ENCODE data around the gene LRP6. TPM values are rescaled to one million over a fixed set of nuclear protein-coding genes. Genes with fewer than 3 reads are reported as not detected.

Gene LRP6
- total RNA-seq, 1 experiment from 2014 or later: 15.5 TPM

GRCh38 chr12:12273291-12273957, 6.6 kb upstream of the LRP6 start:
- ATAC-seq: no peak
- no peaks in the 10 kb centered on the region for H3K79me2 ChIP-seq (ENCODE audit: low read length)
- CTCF ChIA-PET: no interaction called here
- H3K27me3 ChIP-seq (ENCODE audit: low read length): no peaks in the 10 kb centered on the region
- no peaks in the 10 kb centered on the region for H3K9me3 ChIP-seq (ENCODE audit: low read length)
- no peaks in the 10 kb centered on the region for H3K4me1 ChIP-seq (ENCODE audit: insufficient read depth, low read length)
- DNase-seq: no peak
- no peaks in the 10 kb centered on the region for H3K36me3 ChIP-seq (ENCODE audit: low read depth, low read length)
- intact Hi-C loops (cut with micrococcal nuclease): no loop called here
- H3K27ac ChIP-seq (ENCODE audit: low read length): no peak overlapping the region
- no peaks in the 10 kb centered on the region for H4K20me1 ChIP-seq (ENCODE audit: low read length)
- TF ChIP-seq CTCF (conservative IDR thresholded peaks at IDR 0.05; ENCODE audit: low read depth, low read length): no peak
- no peak for TF ChIP-seq EZH2 (IDR thresholded peaks at IDR 0.05; ENCODE audit: low read length, unreplicated experiment)
- TF ChIP-seq EZH2phosphoT487 (IDR thresholded peaks at IDR 0.05; ENCODE audit: borderline replicate concordance, low read length): no peak
- POLR2A ChIA-PET (ENCODE audit: unreplicated experiment): no interaction called here
- H3F3A ChIP-seq (ENCODE audit: low read length, unreplicated experiment): no peaks in the 10 kb centered on the region
- no peaks in the 10 kb centered on the region for H3K9me2 ChIP-seq (replicated peaks; ENCODE audit: low read length)
- no TSS peak for BruUV-seq (replicated peaks)
- H3K4me2 ChIP-seq (ENCODE audit: low read length): no peak overlapping the region
- H3K9ac ChIP-seq (ENCODE audit: low read length): no peak overlapping the region
- H3K4me3 ChIP-seq (ENCODE audit: low read length): no peak overlapping the region
- H2AFZ ChIP-seq (ENCODE audit: low read length): no peak overlapping the region

GRCh38 chr12:12272869-12273268, 6.0 kb upstream of the LRP6 start:
- DNase-seq (no peak), ATAC-seq (no peak)
- H3K36me3 ChIP-seq (ENCODE audit: low read depth, low read length): no peaks in the 10 kb centered on the region
- intact Hi-C loops (cut with micrococcal nuclease): no loop called here
- H3K9ac ChIP-seq (ENCODE audit: low read length): no peak overlapping the region
- no peaks in the 10 kb centered on the region for H3F3A ChIP-seq (ENCODE audit: low read length, unreplicated experiment)
- peaks cover 1% of the 10 kb centered on the region; the same call in 1 of the 2 replicates for H3K4me1 ChIP-seq (ENCODE audit: insufficient read depth, low read length)
- H3K27ac ChIP-seq (ENCODE audit: low read length): no peak overlapping the region
- TF ChIP-seq EZH2phosphoT487 (IDR thresholded peaks at IDR 0.05; ENCODE audit: borderline replicate concordance, low read length) (no peak), EZH2 (IDR thresholded peaks at IDR 0.05; ENCODE audit: low read length, unreplicated experiment) (no peak), CTCF (conservative IDR thresholded peaks at IDR 0.05; ENCODE audit: low read depth, low read length) (no peak)
- H3K79me2 ChIP-seq (ENCODE audit: low read length): no peaks in the 10 kb centered on the region
- no peak overlapping the region for H3K4me2 ChIP-seq (ENCODE audit: low read length)
- no peaks in the 10 kb centered on the region for H3K27me3 ChIP-seq (ENCODE audit: low read length)
- POLR2A ChIA-PET (ENCODE audit: unreplicated experiment): no interaction called here
- CTCF ChIA-PET: no interaction called here
- no peaks in the 10 kb centered on the region for H3K9me3 ChIP-seq (ENCODE audit: low read length)
- H3K4me3 ChIP-seq (ENCODE audit: low read length): no peak overlapping the region
- H4K20me1 ChIP-seq (ENCODE audit: low read length): no peaks in the 10 kb centered on the region
- BruUV-seq (replicated peaks): no TSS peak
- no peak overlapping the region for H2AFZ ChIP-seq (ENCODE audit: low read length)
- H3K9me2 ChIP-seq (replicated peaks; ENCODE audit: low read length): no peaks in the 10 kb centered on the region

- Histone ChIP-seq H3K27ac (ENCODE audit: low read length) (no peak overlapping the region), H3K79me2 (ENCODE audit: low read length) (peaks cover 15% of the 10 kb centered on the region), H3K4me2 (ENCODE audit: low read length) (no peak overlapping the region), H3K9me3 (ENCODE audit: low read length) (no peaks in the 10 kb centered on the region), H4K20me1 (ENCODE audit: low read length) (peaks cover 3% of the 10 kb centered on the region; the same call in 1 of the 2 replicates), H3K36me3 (ENCODE audit: low read depth, low read length) (no peaks in the 10 kb centered on the region), H3K9me2 (replicated peaks; ENCODE audit: low read length) (no peaks in the 10 kb centered on the region), H3F3A (ENCODE audit: low read length, unreplicated experiment) (no peaks in the 10 kb centered on the region), H3K4me3 (ENCODE audit: low read length) (no peak overlapping the region), H3K9ac (ENCODE audit: low read length) (no peak overlapping the region), H2AFZ (ENCODE audit: low read length) (no peak overlapping the region), H3K27me3 (ENCODE audit: low read length) (no peaks in the 10 kb centered on the region), H3K4me1 (ENCODE audit: insufficient read depth, low read length) (peaks cover 6% of the 10 kb centered on the region; the same call in 1 of the 2 replicates)
- TF ChIP-seq EZH2 (IDR thresholded peaks at IDR 0.05; ENCODE audit: low read length, unreplicated experiment) (no peak), EZH2phosphoT487 (IDR thresholded peaks at IDR 0.05; ENCODE audit: borderline replicate concordance, low read length) (no peak), CTCF (conservative IDR thresholded peaks at IDR 0.05; ENCODE audit: low read depth, low read length) (no peak)
- ChIA-PET CTCF (no interaction called here), POLR2A (ENCODE audit: unreplicated experiment) (no interaction called here)
- ATAC-seq: no peak
- BruUV-seq (replicated peaks): no TSS peak
- intact Hi-C loops (cut with micrococcal nuclease): no loop called here
- no peak for DNase-seq
Observed at GRCh38 chr12:12270226-12270625, 3.4 kb upstream of the LRP6 start.

Data from PC-3 (cell line).